ENCODE measurements around the gene SEPTIN14. TPM values are rescaled to one million over a fixed set of nuclear protein-coding genes. Genes with fewer than 3 reads are reported as not detected.
"Not testable (repeated sequence)": the region's sequence is repeated elsewhere in the genome, so short reads cannot be mapped to it uniquely, and the experiment has no call there.

The SEPTIN14 gene
- total RNA-seq, 1 donor from 2014 or later = not detected

- H3K9ac ChIP-seq (ENCODE audit: low read length) = no peak overlapping the region
- no peak for FAIRE-seq
These were observed 14.8 kb upstream of the SEPTIN14 start for GRCh38 chr7:55877308-55877707.

DNA sequence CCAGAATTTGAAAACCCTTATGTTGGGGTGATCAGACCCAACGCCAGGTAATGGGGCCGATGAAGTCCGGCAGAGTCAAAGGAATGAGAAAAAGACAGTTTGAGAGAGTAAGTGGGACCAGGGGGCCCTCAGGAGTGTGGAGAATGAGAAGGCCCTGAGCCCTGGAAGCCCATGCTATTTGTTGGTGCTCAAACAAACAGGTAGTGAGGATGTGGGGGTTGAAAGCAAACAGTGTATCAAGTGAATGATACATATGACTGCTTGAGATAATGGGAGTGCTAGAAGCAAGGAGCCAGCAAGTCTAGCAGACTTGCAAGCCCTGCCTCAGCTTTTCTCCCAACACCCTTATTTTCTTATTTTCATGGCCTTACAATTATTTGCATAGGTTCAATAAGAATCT lies 11.2 kb upstream of the SEPTIN14 start:
- H3K4me1 Mint-ChIP-seq (ENCODE audit: low read depth, unreplicated experiment) = peaks cover 1% of the 10 kb centered on the region
- no peak overlapping the region for H2AFZ ChIP-seq (ENCODE audit: low read depth, low read length)
- H3K27me3 Mint-ChIP-seq (ENCODE audit: low read depth, unreplicated experiment) = peaks cover 3% of the 10 kb centered on the region
- no peak overlapping the region for H3K4me2 ChIP-seq (ENCODE audit: low read length)
- H3K36me3 ChIP-seq (ENCODE audit: insufficient read depth, low read length) = no peaks in the 10 kb centered on the region
- peaks cover 3% of the 10 kb centered on the region for H3K9me3 Mint-ChIP-seq (ENCODE audit: unreplicated experiment)
- no peak for DNase-seq (ENCODE audit: low read depth)
- no peaks in the 10 kb centered on the region for H3K36me3 Mint-ChIP-seq (ENCODE audit: low read depth, unreplicated experiment)
- no peak overlapping the region for H3K4me3 ChIP-seq (ENCODE audit: insufficient read depth, low read depth, low read length)
- TF ChIP-seq EZH2 (IDR thresholded peaks at IDR 0.05; ENCODE audit: insufficient read depth, low read length) = no peak
- TF ChIP-seq CTCF (IDR thresholded peaks at IDR 0.05; ENCODE audit: insufficient read depth, low read depth, low read length) = no peak
- no peaks in the 10 kb centered on the region for H3K4me1 ChIP-seq (ENCODE audit: insufficient read depth, low read length)
- H3K27me3 ChIP-seq (ENCODE audit: insufficient read depth, low read length) = no peaks in the 10 kb centered on the region
- no peak overlapping the region for H3K27ac ChIP-seq (ENCODE audit: low read depth, low read length)
- FAIRE-seq = no peak
- H3K27ac Mint-ChIP-seq (ENCODE audit: unreplicated experiment) = no peak overlapping the region
- no peak overlapping the region for H3K9ac ChIP-seq (ENCODE audit: low read length)
- H3K9me3 ChIP-seq (ENCODE audit: insufficient read depth, low read depth, low read length) = peaks cover 3% of the 10 kb centered on the region
- no peaks in the 10 kb centered on the region for H4K20me1 ChIP-seq (ENCODE audit: insufficient read depth, low read length)
- no peaks in the 10 kb centered on the region for H3K79me2 ChIP-seq (ENCODE audit: insufficient read depth, low read length)
- no peak overlapping the region for H3K4me3 Mint-ChIP-seq (ENCODE audit: unreplicated experiment)

More at GRCh38 chr7:55877308-55877707, 14.8 kb upstream of the SEPTIN14 start:
- no peak for DNase-seq (ENCODE audit: low read depth)
- Histone ChIP-seq H3K79me2 (ENCODE audit: insufficient read depth, low read length) (no peaks in the 10 kb centered on the region), H3K27ac (ENCODE audit: low read depth, low read length) (no peak overlapping the region), H4K20me1 (ENCODE audit: insufficient read depth, low read length) (no peaks in the 10 kb centered on the region), H3K27me3 (ENCODE audit: insufficient read depth, low read length) (no peaks in the 10 kb centered on the region), H2AFZ (ENCODE audit: low read depth, low read length) (no peak overlapping the region), H3K4me3 (ENCODE audit: insufficient read depth, low read depth, low read length) (no peak overlapping the region), H3K4me1 (ENCODE audit: insufficient read depth, low read length) (no peaks in the 10 kb centered on the region), H3K4me2 (ENCODE audit: low read length) (no peak overlapping the region), H3K9me3 (ENCODE audit: insufficient read depth, low read depth, low read length) (peaks cover 3% of the 10 kb centered on the region), H3K36me3 (ENCODE audit: insufficient read depth, low read length) (no peaks in the 10 kb centered on the region)
- TF ChIP-seq EZH2 (IDR thresholded peaks at IDR 0.05; ENCODE audit: insufficient read depth, low read length) = no peak
- no peak for TF ChIP-seq CTCF (IDR thresholded peaks at IDR 0.05; ENCODE audit: insufficient read depth, low read depth, low read length)
- no peaks in the 10 kb centered on the region for H3K9me3 Mint-ChIP-seq (ENCODE audit: unreplicated experiment)
- H3K27me3 Mint-ChIP-seq (ENCODE audit: low read depth, unreplicated experiment) = peaks cover 5% of the 10 kb centered on the region
- H3K36me3 Mint-ChIP-seq (ENCODE audit: low read depth, unreplicated experiment) = no peaks in the 10 kb centered on the region
- no peak overlapping the region for H3K27ac Mint-ChIP-seq (ENCODE audit: unreplicated experiment)
- H3K4me1 Mint-ChIP-seq (ENCODE audit: low read depth, unreplicated experiment) = peaks cover 1% of the 10 kb centered on the region
- H3K4me3 Mint-ChIP-seq (ENCODE audit: unreplicated experiment) = no peak overlapping the region

GRCh38 chr7:55871932-55872485 lies 9.5 kb upstream of the SEPTIN14 start:
- H3K4me1 Mint-ChIP-seq (ENCODE audit: low read depth, unreplicated experiment) = no peaks in the 10 kb centered on the region
- no peaks in the 10 kb centered on the region for H3K36me3 Mint-ChIP-seq (ENCODE audit: low read depth, unreplicated experiment)
- H3K9me3 ChIP-seq (ENCODE audit: insufficient read depth, low read depth, low read length) = peaks cover 3% of the 10 kb centered on the region
- DNase-seq (ENCODE audit: low read depth) = no peak
- no peak overlapping the region for H3K27ac Mint-ChIP-seq (ENCODE audit: unreplicated experiment)
- H3K4me3 Mint-ChIP-seq (ENCODE audit: unreplicated experiment) = no peak overlapping the region
- H3K79me2 ChIP-seq (ENCODE audit: insufficient read depth, low read length) = no peaks in the 10 kb centered on the region
- no peaks in the 10 kb centered on the region for H3K27me3 ChIP-seq (ENCODE audit: insufficient read depth, low read length)
- no peak overlapping the region for H2AFZ ChIP-seq (ENCODE audit: low read depth, low read length)
- peaks cover 3% of the 10 kb centered on the region for H3K27me3 Mint-ChIP-seq (ENCODE audit: low read depth, unreplicated experiment)
- no peaks in the 10 kb centered on the region for H3K36me3 ChIP-seq (ENCODE audit: insufficient read depth, low read length)
- no peaks in the 10 kb centered on the region for H4K20me1 ChIP-seq (ENCODE audit: insufficient read depth, low read length)
- no peak overlapping the region for H3K9ac ChIP-seq (ENCODE audit: low read length)
- H3K4me1 ChIP-seq (ENCODE audit: insufficient read depth, low read length) = no peaks in the 10 kb centered on the region
- H3K4me3 ChIP-seq (ENCODE audit: insufficient read depth, low read depth, low read length) = no peak overlapping the region
- peaks cover 3% of the 10 kb centered on the region for H3K9me3 Mint-ChIP-seq (ENCODE audit: unreplicated experiment)
- H3K27ac ChIP-seq (ENCODE audit: low read depth, low read length) = no peak overlapping the region
- FAIRE-seq = no peak
- TF ChIP-seq CTCF (IDR thresholded peaks at IDR 0.05; ENCODE audit: insufficient read depth, low read depth, low read length) (no peak), EZH2 (IDR thresholded peaks at IDR 0.05; ENCODE audit: insufficient read depth, low read length) (no peak)
- no peak overlapping the region for H3K4me2 ChIP-seq (ENCODE audit: low read length)

GRCh38 chr7:55868989-55869388 lies 6.4 kb upstream of the SEPTIN14 start:
- not testable (repeated sequence) for H3K79me2 ChIP-seq (ENCODE audit: insufficient read depth, low read length); H3K27me3 Mint-ChIP-seq (ENCODE audit: low read depth, unreplicated experiment); H3K9me3 ChIP-seq (ENCODE audit: insufficient read depth, low read depth, low read length); H3K36me3 Mint-ChIP-seq (ENCODE audit: low read depth, unreplicated experiment); H3K27ac ChIP-seq (ENCODE audit: low read depth, low read length); H4K20me1 ChIP-seq (ENCODE audit: insufficient read depth, low read length); H3K4me3 Mint-ChIP-seq (ENCODE audit: unreplicated experiment); H3K27ac Mint-ChIP-seq (ENCODE audit: unreplicated experiment); H3K9ac ChIP-seq (ENCODE audit: low read length); H3K4me2 ChIP-seq (ENCODE audit: low read length); H3K4me1 ChIP-seq (ENCODE audit: insufficient read depth, low read length); H3K4me3 ChIP-seq (ENCODE audit: insufficient read depth, low read depth, low read length); H3K4me1 Mint-ChIP-seq (ENCODE audit: low read depth, unreplicated experiment); H2AFZ ChIP-seq (ENCODE audit: low read depth, low read length); FAIRE-seq; DNase-seq (ENCODE audit: low read depth); H3K9me3 Mint-ChIP-seq (ENCODE audit: unreplicated experiment); H3K36me3 ChIP-seq (ENCODE audit: insufficient read depth, low read length); H3K27me3 ChIP-seq (ENCODE audit: insufficient read depth, low read length)

Data from astrocyte (in vitro differentiated cells and primary cell).